ENCODE results near the gene SH3BP5L. TPM values are rescaled to one million over a fixed set of nuclear protein-coding genes. Genes with fewer than 3 reads are reported as not detected.

The SH3BP5L gene
- total and polyA plus RNA-seq, 2 of the 13 experiments (the other 11 are each of a cell fraction or from before 2014, with no cell fraction given): 10.3 to 14.9 TPM

- Histone ChIP-seq H3K9me3 (ENCODE audit: low read length) (no peaks in the 10 kb centered on the region), H3K79me2 (ENCODE audit: insufficient read depth, low read length) (peaks cover 11% of the 10 kb centered on the region), H3K27ac (ENCODE audit: extremely low read length, insufficient read depth, low read length) (no peak overlapping the region), H3K27me3 (ENCODE audit: control insufficient read depth in 1 of 2, insufficient read depth in 2 of 2, low read length in 2 of 2) (no peaks in the 10 kb centered on the region), H3K36me3 (replicated peaks in 1 of 2; ENCODE audit: control insufficient read depth in 1 of 2, insufficient read depth in 2 of 2, low read length in 2 of 2) (peaks cover 19 to 62% of the 10 kb centered on the region in 2 experiments), H3K4me3 (replicated peaks in 1 of 3; ENCODE audit: insufficient read depth in 1 of 3, low read depth in 2 of 3, low read length in 3 of 3) (no peak overlapping the region), H3K4me2 (ENCODE audit: low read depth, low read length) (no peak overlapping the region), H2AFZ (ENCODE audit: low read length) (no peak overlapping the region), H4K20me1 (ENCODE audit: insufficient read depth, low read length) (0 out of 2 replicates have a peak, but pooled peaks cover 3% of the 10 kb centered on the region), H3K4me1 (ENCODE audit: insufficient read depth, low read length) (peaks cover 18% of the 10 kb centered on the region), H3K9ac (ENCODE audit: insufficient read depth, low read depth, low read length) (no peak overlapping the region)
- WGBS (ENCODE audit: low lambda C conversion rate): 98% methylated on average over 7 of the region's 7 CpGs
- in situ Hi-C loops (cut with HindIII; ENCODE audit: extremely low pct_ligation_motif_present, low pct_unique_long_range_greater_than_20kb): no loop called here
- POLR2A ChIA-PET: no interaction called here
- FAIRE-seq (no peak), ATAC-seq (no peak), DNase-seq (ENCODE audit: low spot score) (no peak)
- CTCF ChIA-PET (ENCODE audit: low intra/inter-chr PET ratio, low total read pairs): no interaction called here
- no TSS peak for BruUV-seq (replicated peaks)
- intact Hi-C loops (cut with micrococcal nuclease; ENCODE audit: unreplicated experiment): no loop called here
- TF ChIP-seq WIZ (CRISPR knock-in tag; IDR thresholded peaks at IDR 0.05): no peak
- TF ChIP-seq DPF2 (CRISPR knock-in tag; IDR thresholded peaks at IDR 0.05; ENCODE audit: borderline replicate concordance, low read depth): no peak
- TF ChIP-seq CENPBD1 (CRISPR knock-in tag; IDR thresholded peaks at IDR 0.05; ENCODE audit: borderline replicate concordance, low read depth): no peak
- no peak for TF ChIP-seq POLR2AphosphoS2 (IDR thresholded peaks at IDR 0.05; ENCODE audit: low read depth, low read length)
- TF ChIP-seq KMT2A (CRISPR knock-in tag; IDR thresholded peaks at IDR 0.05): no peak
- TF ChIP-seq TFE3 (CRISPR knock-in tag; IDR thresholded peaks at IDR 0.05): no peak
- TF ChIP-seq ZNF142 (CRISPR knock-in tag; IDR thresholded peaks at IDR 0.05): no peak
- TF ChIP-seq PATZ1 (CRISPR knock-in tag; IDR thresholded peaks at IDR 0.05): no peak
- no peak for TF ChIP-seq DRAP1 (CRISPR knock-in tag; IDR thresholded peaks at IDR 0.05)
- TF ChIP-seq GPN1 (CRISPR knock-in tag; IDR thresholded peaks at IDR 0.05; ENCODE audit: borderline replicate concordance): no peak
- TF ChIP-seq TEF (CRISPR knock-in tag; IDR thresholded peaks at IDR 0.05): no peak
Measured at GRCh38 chr1:248852481-248853405, 27.0 kb upstream of the SH3BP5L start.
